Measurements from ENCODE around the gene ABTB2. TPM values are rescaled to one million over a fixed set of nuclear protein-coding genes. Genes with fewer than 3 reads are reported as not detected.

Gene ABTB2
- total RNA-seq, 1 donor from 2014 or later = 3.1 TPM

GRCh38 chr11:34379079-34379478 is 21.3 kb upstream of the ABTB2 start:
- H3K27ac Mint-ChIP-seq = no peak overlapping the region
- H3K27me3 Mint-ChIP-seq (ENCODE audit: low read depth) = peaks cover 1% of the 10 kb centered on the region
- H3K9me3 Mint-ChIP-seq = peaks cover 36% of the 10 kb centered on the region
- H3K4me1 Mint-ChIP-seq = no peaks in the 10 kb centered on the region
- peaks cover 7% of the 10 kb centered on the region for H3K36me3 Mint-ChIP-seq
- TF ChIP-seq CTCF (IDR thresholded peaks at IDR 0.05; ENCODE audit: unreplicated experiment) = no peak
- DNase-seq (ENCODE audit: low spot score in 2 of 2, unreplicated experiment in 2 of 2) = no peak
- H3K4me3 Mint-ChIP-seq = no peak overlapping the region

GRCh38 chr11:34373727-34374126 is 15.9 kb upstream of the ABTB2 start:
- Mint-ChIP-seq H3K9me3 (peaks cover 39% of the 10 kb centered on the region), H3K36me3 (peaks cover 7% of the 10 kb centered on the region), H3K27me3 (ENCODE audit: low read depth) (no peaks in the 10 kb centered on the region), H3K4me1 (peaks cover 5% of the 10 kb centered on the region), H3K27ac (no peak overlapping the region), H3K4me3 (no peak overlapping the region)
- no peak for TF ChIP-seq CTCF (IDR thresholded peaks at IDR 0.05; ENCODE audit: unreplicated experiment)
- no peak for DNase-seq (ENCODE audit: low spot score in 2 of 2, unreplicated experiment in 2 of 2)

- Mint-ChIP-seq H3K4me1 (peaks cover 3% of the 10 kb centered on the region), H3K27me3 (ENCODE audit: low read depth) (peaks cover 7% of the 10 kb centered on the region), H3K4me3 (no peak overlapping the region), H3K36me3 (no peaks in the 10 kb centered on the region), H3K27ac (no peak overlapping the region), H3K9me3 (peaks cover 6% of the 10 kb centered on the region)
- DNase-seq (ENCODE audit: low spot score in 2 of 2, unreplicated experiment in 2 of 2) = no peak
- TF ChIP-seq CTCF (IDR thresholded peaks at IDR 0.05; ENCODE audit: unreplicated experiment) = peak; percentile 21
Observed at GRCh38 chr11:34366522-34366921, 8.7 kb upstream of the ABTB2 start.

GRCh38 chr11:34364102-34364501 is 6.3 kb upstream of the ABTB2 start:
- Mint-ChIP-seq H3K27me3 (ENCODE audit: low read depth) (peaks cover 14% of the 10 kb centered on the region), H3K4me3 (no peak overlapping the region), H3K27ac (no peak overlapping the region), H3K36me3 (no peaks in the 10 kb centered on the region), H3K9me3 (no peaks in the 10 kb centered on the region), H3K4me1 (peaks cover 2% of the 10 kb centered on the region)
- DNase-seq (ENCODE audit: low spot score in 2 of 2, unreplicated experiment in 2 of 2) = no peak
- TF ChIP-seq CTCF (IDR thresholded peaks at IDR 0.05; ENCODE audit: unreplicated experiment) = no peak

GRCh38 chr11:34363363-34364084 is 5.7 kb upstream of the ABTB2 start:
- H3K27ac Mint-ChIP-seq = no peak overlapping the region
- no peaks in the 10 kb centered on the region for H3K9me3 Mint-ChIP-seq
- H3K4me3 Mint-ChIP-seq = no peak overlapping the region
- peaks cover 14% of the 10 kb centered on the region for H3K27me3 Mint-ChIP-seq (ENCODE audit: low read depth)
- H3K36me3 Mint-ChIP-seq = no peaks in the 10 kb centered on the region
- DNase-seq (ENCODE audit: low spot score in 2 of 2, unreplicated experiment in 2 of 2) = no peak
- no peak for TF ChIP-seq CTCF (IDR thresholded peaks at IDR 0.05; ENCODE audit: unreplicated experiment)
- peaks cover 5% of the 10 kb centered on the region for H3K4me1 Mint-ChIP-seq
